Measurements from ENCODE around the gene TMEM220.

DNA sequence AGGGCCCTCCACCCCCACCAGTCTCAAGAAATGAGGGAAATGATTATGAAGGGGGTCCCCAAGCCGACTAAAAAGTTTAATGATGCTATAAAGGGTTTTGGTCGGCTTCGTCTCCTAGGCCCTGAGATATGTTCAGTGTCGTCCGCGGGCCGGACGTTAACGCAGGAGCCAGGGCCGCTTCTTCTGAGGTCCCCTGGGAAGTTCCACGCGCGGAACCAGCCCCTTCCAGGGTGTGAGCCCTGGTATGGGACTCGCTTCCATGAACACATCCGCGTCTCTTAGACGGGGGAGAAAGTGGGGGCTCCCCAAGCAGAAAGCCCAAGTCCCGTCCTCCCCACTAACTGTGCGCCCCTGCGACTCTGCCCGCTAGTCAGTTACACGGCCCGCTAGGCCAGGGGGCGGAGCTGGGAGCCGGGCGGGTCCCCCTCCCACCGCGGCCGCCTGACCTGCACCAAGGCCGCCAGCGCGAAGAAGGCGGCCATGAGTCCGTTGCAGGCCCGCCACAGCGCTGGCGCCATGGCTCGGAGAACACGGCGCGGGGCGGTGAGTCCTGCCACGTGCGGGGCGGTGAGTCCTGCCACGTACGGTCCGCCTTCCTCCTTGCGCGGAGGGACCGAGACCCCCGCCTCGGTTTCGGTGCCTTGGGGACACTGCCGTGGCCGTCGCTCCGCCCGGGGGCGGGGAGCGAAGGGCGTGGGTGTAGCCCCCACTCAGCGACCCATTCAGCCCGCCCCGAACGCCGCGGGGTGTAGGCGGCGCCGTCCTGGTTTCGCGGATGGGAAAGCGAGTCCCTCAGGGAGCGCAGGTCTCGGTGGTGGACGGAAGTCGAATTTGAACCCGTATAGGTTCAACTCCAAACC, at the start of gene TMEM220:
- TF ChIP-seq FOXA1 (IDR thresholded peaks at IDR 0.05) (no peak), HDGF (IDR thresholded peaks at IDR 0.05; ENCODE audit: borderline replicate concordance) (no peak), FOXM1 (IDR thresholded peaks at IDR 0.05; ENCODE audit: borderline replicate concordance) (no peak), SUZ12 (IDR thresholded peaks at IDR 0.05) (no peak), BHLHE40 (IDR thresholded peaks at IDR 0.05; ENCODE audit: borderline replicate concordance) (no peak)

All from HEK293T (cell line).